Activated naive CD4-positive, alpha-beta T cell treated with anti-CD3 and anti-CD28 coated beads, Interleukin-2, amount 50 U/mL, for 72 hours (primary cell): Measurements from ENCODE around the gene IL12B. TPM values are rescaled to one million over a fixed set of nuclear protein-coding genes. Genes with fewer than 3 reads are reported as not detected.

Source experiments
- total RNA-seq, 2 donors: library from RNA; stranded (reverse); gene quantifications; one replicate each; pipeline ENCODE4 v1.2.3, GENCODE V29; 2022

Gene IL12B
- total RNA-seq, 2 donors from 2014 or later, result 0.08 TPM; not detected in 1

Other genes starting within 250 kb of the IL12B start
- under 1 TPM; 0.41 to 0.52 TPM for gene EBF1, start 230.6 kb downstream of the IL12B start, total RNA-seq
- gene RNF145, start 120.9 kb downstream of the IL12B start, total RNA-seq, result 10 to 100 TPM; 56.2 to 73.0 TPM
- 10 to 100 TPM; 22.7 to 24.0 TPM for gene UBLCP1, start 67.2 kb downstream of the IL12B start, total RNA-seq